GM18907 (cell line): ENCODE measurements around the gene SLC25A21.

Source experiments
- ATAC-seq: cut with Tn5 transposase; IDR thresholded peaks from one replicate; pipeline ENCODE4 v1.9.1; 2021; ENCODE audit warnings: mild to moderate bottlenecking, moderate library complexity; ENCODE audit not compliant: unreplicated experiment

SLC25A21 gene

GRCh38 chr14:36949371-36949770, 223.0 kb downstream of the SLC25A21 start:
- no peak for ATAC-seq

- ATAC-seq, result no peak
These were observed 224.1 kb downstream of the SLC25A21 start for GRCh38 chr14:36948157-36948859.

- no peak for ATAC-seq
These were observed 225.0 kb downstream of the SLC25A21 start for GRCh38 chr14:36947362-36947761.

DNA sequence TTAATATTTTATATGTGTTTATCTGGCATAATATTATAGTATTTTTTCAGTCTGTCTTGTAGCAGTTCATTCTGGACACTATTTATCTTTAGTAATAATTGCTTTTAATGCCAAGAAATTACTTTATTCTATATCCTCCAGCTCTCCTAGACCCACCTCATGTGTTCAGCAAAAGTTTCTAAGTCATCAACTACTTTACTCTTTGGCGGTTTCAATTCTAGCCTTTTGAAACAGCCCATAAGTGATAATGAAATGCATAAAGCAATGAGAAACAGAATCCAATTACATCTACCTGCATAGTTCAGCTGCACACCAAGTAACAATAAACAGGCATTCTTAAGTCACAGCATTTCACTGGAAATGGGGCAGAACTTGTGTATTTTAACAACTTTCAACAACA, 225.5 kb downstream of the SLC25A21 start:
- ATAC-seq, result no peak

DNA sequence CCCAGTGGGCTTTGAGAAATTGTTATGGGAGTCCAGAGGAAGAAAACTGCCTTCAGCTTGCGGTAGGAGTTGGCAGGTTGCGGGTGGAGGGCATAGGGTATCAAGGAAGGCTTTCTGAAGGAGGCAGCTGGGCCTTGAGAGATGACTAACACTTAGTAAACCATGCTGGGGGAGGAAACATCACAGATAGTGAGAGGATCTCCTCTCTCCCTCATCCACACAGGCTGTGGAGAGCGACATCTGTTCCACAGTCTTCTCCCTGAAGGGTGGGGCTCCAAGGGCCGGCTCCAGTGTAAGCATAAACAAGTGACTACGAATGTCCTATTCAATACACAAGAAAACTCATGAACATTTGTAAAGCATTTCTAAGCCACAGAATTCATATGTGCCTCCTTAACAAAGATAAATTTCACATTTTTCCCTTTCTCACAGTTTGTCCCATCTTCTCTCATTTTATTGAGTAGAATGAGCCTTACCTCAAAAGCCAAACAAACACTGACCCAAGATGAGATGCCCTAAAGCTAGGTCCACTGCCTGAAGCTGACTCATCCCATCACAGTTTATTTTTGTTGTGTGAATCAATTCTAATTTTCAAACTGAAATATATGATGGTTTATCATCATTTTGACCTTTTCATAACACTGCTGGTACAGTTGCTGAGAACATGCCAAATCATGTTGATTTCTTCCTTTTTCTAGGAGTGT, 227.9 kb downstream of the SLC25A21 start:
- ATAC-seq, result no peak

- ATAC-seq, result peak; percentile 24
These were observed 229.7 kb downstream of the SLC25A21 start for GRCh38 chr14:36942522-36943245.

GRCh38 chr14:36941783-36942521, 230.5 kb downstream of the SLC25A21 start:
- ATAC-seq, result peak; percentile 95

GRCh38 chr14:36940476-36940875, 231.9 kb downstream of the SLC25A21 start:
- no peak for ATAC-seq

GRCh38 chr14:36939265-36939664, 233.1 kb downstream of the SLC25A21 start:
- ATAC-seq, result no peak

DNA sequence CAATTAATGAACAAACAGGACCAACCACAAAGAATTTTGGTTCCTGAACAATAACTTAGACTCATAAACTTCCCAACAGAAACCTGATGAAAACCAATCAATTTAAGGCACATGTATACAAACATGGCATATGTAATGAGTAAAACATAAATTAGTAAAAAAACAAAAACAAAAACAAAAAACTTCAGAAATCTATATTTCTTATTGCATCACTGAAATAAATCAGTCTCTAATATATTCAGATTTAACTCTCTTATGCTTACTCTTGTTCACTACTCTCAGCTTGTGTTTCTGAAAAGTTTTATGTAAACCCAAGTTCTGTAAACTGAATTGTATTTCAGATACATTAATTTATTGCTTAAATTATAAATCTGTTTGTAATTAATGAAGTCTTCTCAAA, 233.7 kb downstream of the SLC25A21 start:
- ATAC-seq, result no peak

DNA sequence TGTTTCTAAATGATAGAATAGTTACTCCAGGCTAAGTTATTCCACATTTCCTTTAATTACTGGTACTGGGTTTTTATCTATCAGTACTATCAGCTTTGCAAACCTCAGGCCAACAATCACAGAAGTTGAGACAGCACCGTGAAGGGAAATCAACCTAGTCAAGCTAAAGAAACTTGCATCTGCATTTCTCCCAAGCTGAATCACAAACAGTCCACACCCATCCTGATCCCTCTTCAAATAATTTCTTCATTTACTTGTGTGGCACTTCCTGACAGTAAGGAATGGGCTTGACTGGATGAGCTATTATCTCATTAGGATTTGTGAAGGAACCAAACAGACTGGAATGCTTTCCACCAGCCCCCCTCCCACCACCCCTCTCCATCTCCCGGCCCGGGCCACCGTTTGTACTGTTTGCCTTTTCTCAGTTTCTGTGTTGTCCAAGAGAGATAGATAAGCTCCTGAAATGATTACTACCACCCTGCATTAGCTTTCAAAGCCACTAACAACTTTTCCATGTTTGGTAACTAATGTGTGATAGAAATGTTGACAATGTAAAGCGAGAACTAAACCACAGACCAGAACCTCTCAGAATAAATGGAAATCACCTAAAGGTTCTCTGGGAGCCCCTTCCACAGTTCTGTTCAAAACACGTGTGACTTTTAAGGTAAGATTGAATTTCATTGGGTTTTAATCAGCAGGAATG, 236.3 kb downstream of the SLC25A21 start:
- ATAC-seq, result no peak

GRCh38 chr14:36934304-36934703, 238.1 kb downstream of the SLC25A21 start:
- ATAC-seq, result no peak

GRCh38 chr14:36931791-36932190, 240.6 kb downstream of the SLC25A21 start:
- no peak for ATAC-seq

GRCh38 chr14:36928432-36928831, 244.0 kb downstream of the SLC25A21 start:
- no peak for ATAC-seq

DNA sequence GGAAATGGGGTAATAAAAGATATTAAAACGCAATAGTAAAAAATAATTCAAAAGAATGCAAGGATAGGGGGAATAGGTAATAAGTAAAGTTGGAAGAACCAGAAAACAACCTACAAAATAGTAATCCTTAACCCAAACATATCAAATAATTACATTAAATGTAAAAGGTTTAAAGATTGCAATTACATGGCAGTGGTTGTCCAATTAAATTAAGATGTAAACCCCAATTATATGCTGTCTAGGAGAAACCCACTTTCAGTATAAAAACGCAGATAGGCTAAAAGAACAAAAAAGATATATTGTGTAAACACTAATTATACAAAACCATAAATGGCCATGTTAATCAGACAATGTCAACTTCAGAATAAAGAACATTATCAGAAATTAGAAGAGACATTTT, 247.3 kb downstream of the SLC25A21 start:
- ATAC-seq, result no peak

GRCh38 chr14:36916668-36917067, 255.7 kb downstream of the SLC25A21 start:
- ATAC-seq, result no peak

- no peak for ATAC-seq
These were observed 257.3 kb downstream of the SLC25A21 start for GRCh38 chr14:36915081-36915480.

DNA sequence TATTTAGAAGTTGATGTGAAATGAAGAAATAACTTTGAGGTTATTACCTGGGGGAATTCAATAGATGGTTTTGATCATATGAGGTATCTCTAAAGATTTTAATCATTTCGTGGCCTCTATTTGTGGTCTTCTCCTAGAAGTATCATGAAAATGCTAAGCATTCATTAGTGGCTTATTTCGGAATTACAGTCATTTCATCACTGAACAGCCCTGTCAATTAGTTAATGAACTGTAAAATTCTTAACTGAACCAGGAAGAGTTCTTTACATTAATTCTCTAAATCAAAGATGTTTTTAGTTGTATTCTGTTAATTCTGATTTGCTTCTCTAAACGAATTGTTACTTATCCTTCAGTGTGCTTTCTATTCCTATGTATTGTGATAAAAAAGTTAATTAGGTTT, 261.8 kb downstream of the SLC25A21 start:
- no peak for ATAC-seq

GRCh38 chr14:36905272-36905888, 267.0 kb downstream of the SLC25A21 start:
- no peak for ATAC-seq

DNA sequence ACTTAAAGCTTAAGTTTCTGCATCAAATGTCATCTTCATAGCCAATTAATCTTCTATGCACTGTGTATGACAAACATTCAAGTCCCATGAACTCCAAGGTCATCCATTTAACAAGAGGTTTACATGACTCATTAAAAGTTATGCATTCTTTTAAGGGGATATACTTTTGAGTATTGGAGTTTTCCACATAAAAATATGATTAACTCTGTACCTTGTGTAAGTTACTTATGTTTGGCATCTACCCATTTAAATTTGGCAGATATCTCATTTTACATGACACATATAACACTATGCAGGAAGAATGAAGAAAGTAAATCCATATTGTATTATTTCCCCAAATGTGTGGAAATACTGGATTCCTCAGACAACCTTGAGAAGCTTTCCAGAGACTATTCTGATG, 270.5 kb downstream of the SLC25A21 start:
- no peak for ATAC-seq
